ENCODE data around the gene SLC25A6. TPM values are rescaled to one million over a fixed set of nuclear protein-coding genes. Genes with fewer than 3 reads are reported as not detected.
A peak's percentile ranks its signal among the peaks of the same experiment; 100 is the strongest.

The SLC25A6 gene
- total RNA-seq, 4 donors from 2014 or later = 60.0 to 69.9 (median 65.1) TPM

- Histone ChIP-seq H3K27me3 (no peaks in the 10 kb centered on the region), H3K36me3 (peaks cover 2 to 65% of the 10 kb centered on the region in 2 donors), H3K4me3 (no peak overlapping the region), H3K9me3 (no peaks in the 10 kb centered on the region), H3K27ac (no peak overlapping the region), H3K4me1 (peaks cover 35 to 54% of the 10 kb centered on the region in 2 donors)
- ATAC-seq (no peak), DNase-seq (peak in 1 of 2 donors; percentile 17)
- intact Hi-C loops (cut with DNase I; ENCODE audit: low total_unique reads) (no loop called here), in situ Hi-C loops (cut with MboI; ENCODE audit: low sequenced_read_pairs in 4 of 4) (no loop called here)
- TF ChIP-seq POLR2A (IDR thresholded peaks at IDR 0.05) = no peak
- TF ChIP-seq CTCF (IDR thresholded peaks at IDR 0.05 in 4 of 5, conservative IDR thresholded peaks at IDR 0.05 in 1 of 5) = no peak
Observed at GRCh38 chrX:1389181-1389992, 2.5 kb downstream of the SLC25A6 start.

- intact Hi-C loops (cut with DNase I; ENCODE audit: low total_unique reads) (no loop called here), in situ Hi-C loops (cut with MboI; ENCODE audit: low sequenced_read_pairs in 4 of 4) (no loop called here)
- peaks cover 34 to 47% of the 10 kb centered on the region in 2 donors for H3K4me1 ChIP-seq
- ATAC-seq = no peak
- no peaks in the 10 kb centered on the region for H3K27me3 ChIP-seq
- peak in 1 of 2 donors; percentile 8 for DNase-seq
- no peak overlapping the region for H3K4me3 ChIP-seq
- H3K9me3 ChIP-seq = no peaks in the 10 kb centered on the region
- no peak for TF ChIP-seq POLR2A (IDR thresholded peaks at IDR 0.05)
- TF ChIP-seq CTCF (IDR thresholded peaks at IDR 0.05 in 4 of 5, conservative IDR thresholded peaks at IDR 0.05 in 1 of 5) = no peak
- H3K36me3 ChIP-seq = peaks cover 2 to 67% of the 10 kb centered on the region in 2 donors
- H3K27ac ChIP-seq = peak overlapping the region in 1 of 4 donors; percentile 12
Observed at GRCh38 chrX:1388651-1389050, 3.3 kb downstream of the SLC25A6 start.

GRCh38 chrX:1387141-1387776 is 4.7 kb downstream of the SLC25A6 start:
- Histone ChIP-seq H3K36me3 (peaks cover 2 to 71% of the 10 kb centered on the region in 2 donors), H3K27ac (peak overlapping the region in 1 of 4 donors; percentile 22)
- intact Hi-C loops (cut with DNase I; ENCODE audit: low total_unique reads) = no loop called here

More at GRCh38 chrX:1387141-1387776, 4.7 kb downstream of the SLC25A6 start:
- DNase-seq (peak in 1 of 2 donors; percentile 10), ATAC-seq (no peak)
- in situ Hi-C loops (cut with MboI; ENCODE audit: low sequenced_read_pairs in 4 of 4) = no loop called here
- Histone ChIP-seq H3K4me1 (peaks cover 29 to 39% of the 10 kb centered on the region in 2 donors), H3K27me3 (no peaks in the 10 kb centered on the region), H3K9me3 (no peaks in the 10 kb centered on the region), H3K4me3 (no peak overlapping the region)
- TF ChIP-seq POLR2A (IDR thresholded peaks at IDR 0.05) (no peak), CTCF (IDR thresholded peaks at IDR 0.05 in 4 of 5, conservative IDR thresholded peaks at IDR 0.05 in 1 of 5) (no peak)
